Measurements from ENCODE around the gene ARID2.

ARID2 gene

DNA sequence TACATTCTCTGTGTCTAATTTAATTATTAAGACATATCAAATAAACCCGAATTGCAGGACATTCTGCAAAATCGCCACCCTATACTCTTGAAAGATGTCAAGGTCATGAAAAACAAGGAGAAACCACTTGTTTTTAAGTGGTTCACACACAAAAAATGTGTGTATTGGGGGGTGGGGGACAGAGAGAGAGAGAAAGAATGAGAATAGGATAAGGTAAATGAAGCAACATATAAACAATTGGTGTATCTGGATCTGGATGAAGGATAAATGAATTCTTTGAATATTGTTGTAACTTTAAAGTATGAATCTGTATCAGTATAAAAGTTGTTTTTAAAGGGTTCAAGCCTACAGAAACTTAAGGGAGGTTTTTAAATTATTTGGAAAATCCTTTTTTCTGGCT is 72.1 kb downstream of the ARID2 start:
- FAIRE-seq (no peak), DNase-seq (ENCODE audit: insufficient read length, low spot score) (no peak)
- TF ChIP-seq, protein P1, sequence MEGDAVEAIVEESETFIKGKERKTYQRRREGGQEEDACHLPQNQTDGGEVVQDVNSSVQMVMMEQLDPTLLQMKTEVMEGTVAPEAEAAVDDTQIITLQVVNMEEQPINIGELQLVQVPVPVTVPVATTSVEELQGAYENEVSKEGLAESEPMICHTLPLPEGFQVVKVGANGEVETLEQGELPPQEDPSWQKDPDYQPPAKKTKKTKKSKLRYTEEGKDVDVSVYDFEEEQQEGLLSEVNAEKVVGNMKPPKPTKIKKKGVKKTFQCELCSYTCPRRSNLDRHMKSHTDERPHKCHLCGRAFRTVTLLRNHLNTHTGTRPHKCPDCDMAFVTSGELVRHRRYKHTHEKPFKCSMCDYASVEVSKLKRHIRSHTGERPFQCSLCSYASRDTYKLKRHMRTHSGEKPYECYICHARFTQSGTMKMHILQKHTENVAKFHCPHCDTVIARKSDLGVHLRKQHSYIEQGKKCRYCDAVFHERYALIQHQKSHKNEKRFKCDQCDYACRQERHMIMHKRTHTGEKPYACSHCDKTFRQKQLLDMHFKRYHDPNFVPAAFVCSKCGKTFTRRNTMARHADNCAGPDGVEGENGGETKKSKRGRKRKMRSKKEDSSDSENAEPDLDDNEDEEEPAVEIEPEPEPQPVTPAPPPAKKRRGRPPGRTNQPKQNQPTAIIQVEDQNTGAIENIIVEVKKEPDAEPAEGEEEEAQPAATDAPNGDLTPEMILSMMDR (IDR thresholded peaks at IDR 0.05; ENCODE audit: insufficient read depth, missing control alignments) = no peak

DNA sequence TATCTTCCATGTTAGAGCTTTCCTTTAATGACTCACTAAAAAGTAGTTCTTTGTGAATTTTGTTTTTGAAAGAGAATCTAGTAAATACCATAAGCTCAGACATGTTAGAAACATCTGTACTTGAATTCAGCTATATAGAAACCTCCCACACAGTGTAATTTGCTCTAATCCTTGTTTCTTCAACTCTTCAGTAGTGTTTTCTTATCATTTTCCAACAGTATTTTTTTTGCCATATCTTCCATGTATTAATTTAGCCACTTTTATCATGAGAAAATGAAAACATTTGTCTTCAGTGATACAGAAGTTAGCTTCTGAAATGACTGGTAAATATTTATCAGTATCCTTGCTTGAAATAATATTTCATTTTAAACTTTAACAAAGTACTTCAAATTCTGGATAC is 73.6 kb downstream of the ARID2 start:
- TF ChIP-seq, protein P1 (IDR thresholded peaks at IDR 0.05; ENCODE audit: insufficient read depth, missing control alignments) = no peak
- FAIRE-seq (no peak), DNase-seq (ENCODE audit: insufficient read length, low spot score) (no peak)

- no peak for FAIRE-seq
- TF ChIP-seq, protein P1 (IDR thresholded peaks at IDR 0.05; ENCODE audit: insufficient read depth, missing control alignments) = no peak
- DNase-seq (ENCODE audit: insufficient read length, low spot score) = no peak
These were observed 87.1 kb downstream of the ARID2 start for GRCh38 chr12:45816652-45817051.

GRCh38 chr12:45827974-45828373 is 98.5 kb downstream of the ARID2 start:
- TF ChIP-seq, protein P1 (IDR thresholded peaks at IDR 0.05; ENCODE audit: insufficient read depth, missing control alignments) = no peak

GRCh38 chr12:45828402-45828801 is 98.9 kb downstream of the ARID2 start:
- no peak for DNase-seq (ENCODE audit: insufficient read length, low spot score)
- TF ChIP-seq, protein P1 (IDR thresholded peaks at IDR 0.05; ENCODE audit: insufficient read depth, missing control alignments) = no peak
- FAIRE-seq = peak; percentile 51

More at GRCh38 chr12:45827974-45828373, 98.5 kb downstream of the ARID2 start:
- FAIRE-seq (no peak), DNase-seq (ENCODE audit: insufficient read length, low spot score) (no peak)

GRCh38 chr12:45831590-45831989 is 102.1 kb downstream of the ARID2 start:
- TF ChIP-seq, protein P1 (IDR thresholded peaks at IDR 0.05; ENCODE audit: insufficient read depth, missing control alignments) = no peak
- no peak for FAIRE-seq
- DNase-seq (ENCODE audit: insufficient read length, low spot score) = no peak

DNA sequence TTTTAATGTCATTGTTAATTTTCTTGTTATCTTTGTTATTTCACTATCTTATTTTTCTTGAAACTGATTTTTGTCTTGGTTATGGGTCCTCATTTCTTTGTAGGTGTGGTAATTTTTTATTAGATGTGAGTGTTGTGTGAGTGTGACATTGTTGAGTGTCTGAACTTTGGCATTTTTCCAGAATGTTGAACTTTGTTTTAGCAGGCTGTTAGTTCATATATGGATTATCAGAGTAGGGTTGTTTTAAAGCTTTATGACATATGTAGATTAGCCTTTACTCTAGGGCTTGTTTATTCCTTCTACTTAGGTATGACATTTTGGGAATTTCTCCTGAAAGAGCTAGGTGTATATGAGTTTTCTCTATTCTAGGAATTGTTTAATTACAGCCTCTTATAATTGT is 103.9 kb downstream of the ARID2 start:
- FAIRE-seq (peak; percentile 56), DNase-seq (ENCODE audit: insufficient read length, low spot score) (no peak)
- TF ChIP-seq, protein P1 (IDR thresholded peaks at IDR 0.05; ENCODE audit: insufficient read depth, missing control alignments) = no peak
